K562 (cell line): Measurements from ENCODE around the gene PUM1. TPM values are rescaled to one million over a fixed set of nuclear protein-coding genes. Genes with fewer than 3 reads are reported as not detected.

Experiments
- ATAC-seq: fragments of 200-7000 bp; cut with Tn5 transposase; 3 replicates; pipeline ENCODE4 v1.9.1; 2020; ENCODE audit warnings: moderate library complexity
- BruUV-seq: library from RNA; stranded (reverse); fragments of 400-500 nt; replicated peaks from 2 replicates; lab custom pipeline; 2021; lab: Mats Ljungman, UMichigan
- CTCF ChIA-PET: fragments of 300-600 bp; formaldehyde crosslinking; extraction: SDS; loops from one replicate; lab custom pipeline; 2021; ENCODE audit warnings: low intra/inter-chr PET ratio; lab: Yijun Ruan, JAX
- POLR2A ChIA-PET: fragments of 300-600, 350-650 bp; sonication (Branson Sonifier 250); formaldehyde crosslinking; extraction: SDS; loops from one replicate; lab custom pipeline; 2021; ENCODE audit warnings: antibody characterized with exemption, inconsistent platforms; lab: Yijun Ruan, JAX
- DNase-seq, 4 experiments: peaks; one replicate each; pipeline versions ENCODE4 v3.0.0 to v3.0.0-alpha.2; 2011 to 2018; ENCODE audit warnings: low spot score in 3 of 4, mixed read lengths in 3 of 4; ENCODE audit errors: extremely low read depth in 1 of 4
- FAIRE-seq: peaks from 2 replicates; lab custom pipeline; 2011; peaks lifted over from hg19 to GRCh38; lab: Jason Lieb, UNC
- H2AFZ ChIP-seq: 2 replicates; pipeline ENCODE4 v1.6.0; 2011; ENCODE audit warnings: low read depth, low read length, control low read depth, inconsistent platforms
- H3K27ac ChIP-seq: fragments of 200-600 bp; 3 replicates; pipeline ENCODE4 v1.8.0; 2011; ENCODE audit warnings: low read depth, mild to moderate bottlenecking, control low read depth, inconsistent platforms, low read length, moderate library complexity, mixed read lengths; ENCODE audit errors: extremely low read depth
- H3K27me3 ChIP-seq, 2 experiments: fragments of 300-600 bp in 1 of 2; 2 replicates in 1 of 2; 3 replicates in 1 of 2; pipeline versions ENCODE4 v1.6.0 to v1.8.0; 2011; ENCODE audit warnings: inconsistent platforms in 2 of 2, low read length in 2 of 2, mild to moderate bottlenecking in 1 of 2, mixed read lengths in 1 of 2, moderate library complexity in 1 of 2; ENCODE audit not compliant: control insufficient read depth in 2 of 2, insufficient read depth in 2 of 2
- H3K36me3 ChIP-seq: fragments of 300-600 bp; 3 replicates; pipeline ENCODE4 v1.8.0; 2011; ENCODE audit warnings: mild to moderate bottlenecking, low read length, inconsistent platforms; ENCODE audit not compliant: control insufficient read depth, insufficient read depth
- H3K4me1 ChIP-seq, 2 experiments: fragments of 200-600 bp in 1 of 2; replicated peaks in 1 of 2; 2 replicates in 1 of 2; 3 replicates in 1 of 2; pipeline versions ENCODE4 v1.5.1 to v1.8.0; 2011; ENCODE audit warnings: inconsistent platforms in 2 of 2, low read length in 2 of 2, mild to moderate bottlenecking in 1 of 2, mixed read lengths in 1 of 2, moderate library complexity in 1 of 2; ENCODE audit not compliant: control insufficient read depth in 2 of 2, insufficient read depth in 2 of 2
- H3K4me2 ChIP-seq: 2 replicates; pipeline ENCODE4 v1.6.1; 2011; ENCODE audit warnings: low read length, control low read depth, inconsistent platforms, mixed read lengths; ENCODE audit not compliant: insufficient read depth
- H3K4me3 ChIP-seq: fragments of 200-600 bp; sonication (generic), shearing (Covaris generic); 2 replicates; pipeline ENCODE4 v1.5.1; 2016; ENCODE audit warnings: control low read depth, inconsistent platforms
- H3K79me2 ChIP-seq: fragments of 200-600 bp; 3 replicates; pipeline ENCODE4 v1.8.0; 2011; ENCODE audit warnings: low read length, inconsistent platforms; ENCODE audit not compliant: control insufficient read depth, insufficient read depth
- H3K9ac ChIP-seq, 2 experiments: 2 replicates each; pipeline versions ENCODE4 v1.6.0 to v1.6.1; 2011; ENCODE audit warnings: low read depth in 2 of 2, low read length in 2 of 2, control low read depth in 1 of 2, inconsistent platforms in 1 of 2, mild to moderate bottlenecking in 1 of 2, mixed read lengths in 1 of 2; ENCODE audit not compliant: insufficient read depth in 1 of 2
- H3K9me1 ChIP-seq: one replicate; pipeline ENCODE4 v1.6.0; 2011; ENCODE audit warnings: inconsistent platforms, mild to moderate bottlenecking, low read length, moderate library complexity; ENCODE audit not compliant: control insufficient read depth, insufficient read depth
- H3K9me3 ChIP-seq: replicated peaks from 2 replicates; pipeline ENCODE4 v1.5.1; 2011; ENCODE audit warnings: low read depth, low read length, inconsistent platforms; ENCODE audit not compliant: control insufficient read depth, insufficient read depth
- H4K20me1 ChIP-seq: replicated peaks from 2 replicates; pipeline ENCODE4 v1.6.1; 2011; ENCODE audit warnings: low read length, inconsistent platforms, mixed read lengths; ENCODE audit not compliant: control insufficient read depth, insufficient read depth
- KDM5B ChIP-seq: fragments of 200-600 bp; sonication (generic); IDR thresholded peaks from 2 replicates; pipeline ENCODE4 v1.6.1; 2012; ENCODE audit warnings: low read depth, mild to moderate bottlenecking, moderate library complexity, low read length, control low read depth, inconsistent platforms; ENCODE audit not compliant: insufficient replicate concordance
- NFIC ChIP-seq: fragments of 450-650 bp; IDR thresholded peaks from 2 replicates; pipeline ENCODE4 v1.6.1; 2017; ENCODE audit warnings: mild to moderate bottlenecking, inconsistent platforms
- SIRT6 ChIP-seq: IDR thresholded peaks from one replicate; pipeline ENCODE4 v1.6.1; 2012; ENCODE audit warnings: low read depth, mild to moderate bottlenecking, control low read depth, inconsistent platforms, low read length, moderate library complexity
- ZBTB49 ChIP-seq: sonication (generic); formaldehyde crosslinking; IDR thresholded peaks from 2 replicates; pipeline ENCODE4 v1.8.0; 2022; ENCODE audit warnings: missing genetic modification reagents, mild to moderate bottlenecking, borderline replicate concordance
- ZNF253 ChIP-seq: fragments of 250-450 bp; sonication (Bioruptor Pico); conservative IDR thresholded peaks from 2 replicates; pipeline ENCODE4 v1.6.1; 2021; ENCODE audit warnings: mild to moderate bottlenecking
- WGBS: fragments of 100-300 bp; shearing (Covaris generic); methylation state at CpG from one replicate; pipeline ENCODE4 v1.1.6; 2016; ENCODE audit warnings: low coverage, mixed read lengths; ENCODE audit not compliant: insufficient coverage; ENCODE audit errors: missing lambda C conversion rate; 5-methylcytosine and 5-hydroxymethylcytosine counted together
- in situ Hi-C: fragments of 300-500 bp; cut with MboI; formaldehyde crosslinking; loops from 4 replicates; pipeline ENCODE4 v1.15.0; 2018; ENCODE audit warnings: inconsistent platforms, mixed read lengths
- intact Hi-C: fragments of 100-400 bp; cut with micrococcal nuclease; formaldehyde crosslinking; loops from 2 replicates; pipeline ENCODE4 v1.14.2; 2022
- polyA plus RNA-seq, 8 experiments: library from polyadenylated mRNA; depleted of rRNA in 4 of 8; stranded (reverse) in 5 of 8; unstranded in 3 of 8; fragments of >200 nt; fragmentation: Nextera tagmentation in 2 of 8; fragmentation: Illumina TruSeq in 1 of 8; extraction: Ambion mirVana in 2 of 8; extraction: Trizol in 1 of 8; gene quantifications; 2 replicates each; pipeline versions ENCODE4 v1.2.1 to v1.2.3, GENCODE V29; 2011 to 2014; ENCODE audit warnings: inconsistent platforms in 1 of 8, missing spikeins in 1 of 8
- total RNA-seq, 7 experiments: library from RNA; depleted of rRNA in 6 of 7; stranded (reverse); fragments of >200 nt in 6 of 7; fragmentation: Illumina TruSeq in 2 of 7; extraction: Trizol in 2 of 7; gene quantifications; 2 replicates each; pipeline versions ENCODE4 v1.2.1 to v1.2.3, GENCODE V29; 2011 to 2021; ENCODE audit warnings: low replicate concordance in 1 of 7

Gene PUM1
- total and polyA plus RNA-seq, 9 of the 15 experiments (the other 6 are each of a cell fraction or from before 2014, with no cell fraction given) = 37.7 to 104 (median 55.7) TPM

- intact Hi-C loops (no loop called here), in situ Hi-C loops (no loop called here)
- Histone ChIP-seq H3K36me3 (peaks cover 63% of the 10 kb centered on the region), H4K20me1 (peaks cover 25% of the 10 kb centered on the region), H3K4me3 (no peak overlapping the region), H3K27ac (no peak overlapping the region), H3K4me2 (no peak overlapping the region), H3K27me3 (no peaks in the 10 kb centered on the region), H3K4me1 (peaks cover 0 to 14% of the 10 kb centered on the region in 2 experiments; a peak in 2 of 5 replicates), H3K79me2 (peaks cover 96% of the 10 kb centered on the region), H2AFZ (no peak overlapping the region), H3K9me3 (no peaks in the 10 kb centered on the region), H3K9me1 (no peaks in the 10 kb centered on the region), H3K9ac (no peak overlapping the region)
- ChIA-PET CTCF (no interaction called here), POLR2A (interaction anchor here (6.5 kb wide), 1 partner anchor 14 kb away, joined by 31 read pairs; no protein-coding TSS in a partner anchor)
- FAIRE-seq (no peak), ATAC-seq (no peak), DNase-seq (peak in 1 of 4 experiments; percentile 39)
- TSS peak; percentile 33 for BruUV-seq
- whole genome bisulfite sequencing = 75% methylated on average over 2 of the region's 2 CpGs
- TF ChIP-seq SIRT6 = no peak
- peak; percentile 50 for TF ChIP-seq NFIC
These were observed 21.9 kb downstream of the PUM1 start for GRCh38 chr1:31043631-31044030.

GRCh38 chr1:31042656-31043055 is 22.9 kb downstream of the PUM1 start:
- BruUV-seq = no TSS peak
- H3K27ac ChIP-seq = no peak overlapping the region
- H4K20me1 ChIP-seq = peaks cover 32% of the 10 kb centered on the region
- H3K27me3 ChIP-seq = no peaks in the 10 kb centered on the region
- 93% methylated on average over 6 of the region's 6 CpGs for WGBS
- H3K4me2 ChIP-seq = no peak overlapping the region
- no peak for ATAC-seq
- in situ Hi-C loops (no loop called here), intact Hi-C loops (no loop called here)
- peaks cover 98% of the 10 kb centered on the region for H3K79me2 ChIP-seq
- peaks cover 68% of the 10 kb centered on the region for H3K36me3 ChIP-seq
- no peaks in the 10 kb centered on the region for H3K9me1 ChIP-seq
- TF ChIP-seq KDM5B = no peak
- no peak for TF ChIP-seq ZNF253 (CRISPR knock-in tag)
- TF ChIP-seq ZBTB49 (CRISPR knock-in tag) = no peak
- DNase-seq = no peak
- FAIRE-seq = no peak
- no peak overlapping the region for H3K4me3 ChIP-seq
- no peak overlapping the region; a peak in 1 of 4 replicates for H3K9ac ChIP-seq
- ChIA-PET POLR2A (interaction anchor here (0.8 to 6.5 kb wide), 3 partner anchors 13 to 23 kb away, joined by 3 to 31 read pairs (median 10); partner anchors contain the start of gene PUM1), CTCF (no interaction called here)
- no peak overlapping the region for H2AFZ ChIP-seq
- H3K9me3 ChIP-seq = no peaks in the 10 kb centered on the region
- peaks cover 0 to 14% of the 10 kb centered on the region in 2 experiments; a peak in 3 of 5 replicates for H3K4me1 ChIP-seq
